Neural cell (in vitro differentiated cells): ENCODE measurements around the gene CYP1A2.

Source experiments
- CTCF ChIP-seq: fragments of 450-650 bp; IDR thresholded peaks from 2 replicates; pipeline ENCODE4 v1.5.1; 2014; ENCODE audit warnings: antibody characterized with exemption, mild to moderate bottlenecking, moderate library complexity; ENCODE audit not compliant: poor library complexity, severe bottlenecking
- POLR2AphosphoS5 ChIP-seq: IDR thresholded peaks from 2 replicates; pipeline ENCODE4 v1.6.1; 2012
- SMC3 ChIP-seq: fragments of 450-650 bp; conservative IDR thresholded peaks from 2 replicates; pipeline ENCODE4 v1.6.1; 2014; ENCODE audit warnings: antibody characterized with exemption, mild to moderate bottlenecking, moderate library complexity; ENCODE audit not compliant: poor library complexity
- TAF1 ChIP-seq: IDR thresholded peaks from 2 replicates; pipeline ENCODE4 v1.6.1; 2012; ENCODE audit warnings: low read depth

GRCh38 chr15:74789171-74789631 lies 40.6 kb downstream of the CYP1A2 start:
- TF ChIP-seq CTCF: no peak
- no peak for TF ChIP-seq POLR2AphosphoS5
- no peak for TF ChIP-seq TAF1
- no peak for TF ChIP-seq SMC3
